Brain microvascular endothelial cell (primary cell): Measurements from ENCODE around the gene DNAJC13.
A peak's percentile ranks its signal among the peaks of the same experiment; 100 is the strongest.

Experiments
- DNase-seq: peaks from one replicate; pipeline ENCODE4 v3.0.0-alpha.2; 2020
- H3K27ac ChIP-seq: fragments of 250-450 bp; sonication (Bioruptor Pico); 2 replicates; pipeline ENCODE4 v1.5.1; 2020; ENCODE audit warnings: mild to moderate bottlenecking, moderate library complexity
- H3K27me3 ChIP-seq: fragments of 250-450 bp; sonication (Bioruptor Pico); replicated peaks from 2 replicates; pipeline ENCODE4 v1.5.1; 2020; ENCODE audit warnings: mild to moderate bottlenecking
- H3K36me3 ChIP-seq: fragments of 250-450 bp; sonication (Bioruptor Pico); replicated peaks from 2 replicates; pipeline ENCODE4 v1.5.1; 2020; ENCODE audit warnings: mild to moderate bottlenecking
- H3K4me3 ChIP-seq: 2 replicates; pipeline ENCODE4 v1.5.1; 2011; ENCODE audit warnings: low read depth, mild to moderate bottlenecking, control low read depth, low read length, moderate library complexity
- in situ Hi-C: cut with HindIII; loops from 2 replicates; pipeline ENCODE4 v1.10.0; 2017; ENCODE audit warnings: low sequenced_read_pairs, low pct_ligation_motif_present
- TF ChIP-seq, protein P1 (sequence below): IDR thresholded peaks from 2 replicates; pipeline ENCODE4 v1.5.1; 2011; ENCODE audit warnings: low read depth, mild to moderate bottlenecking, moderate library complexity, low read length, control low read depth, inconsistent platforms; ENCODE audit errors: missing control alignments

The DNAJC13 gene

DNA sequence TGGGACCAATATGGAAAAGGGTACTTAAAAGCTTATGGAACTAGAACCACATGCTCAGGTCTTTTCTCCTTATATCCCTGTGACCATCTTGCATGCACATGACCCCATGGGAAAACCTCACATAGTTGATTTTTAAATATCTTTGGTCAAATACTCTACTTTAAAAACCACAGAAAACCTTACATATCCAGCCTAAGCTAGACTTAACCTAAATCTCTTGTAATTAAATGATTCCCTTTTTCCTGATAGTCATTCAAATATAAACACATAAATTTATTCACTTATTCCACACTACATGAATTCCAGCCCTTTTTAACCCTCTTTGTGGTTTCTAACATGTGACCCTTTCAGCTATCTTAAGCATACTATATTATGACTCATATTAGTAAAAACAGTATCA, 46.8 kb downstream of the DNAJC13 start:
- TF ChIP-seq, protein P1, sequence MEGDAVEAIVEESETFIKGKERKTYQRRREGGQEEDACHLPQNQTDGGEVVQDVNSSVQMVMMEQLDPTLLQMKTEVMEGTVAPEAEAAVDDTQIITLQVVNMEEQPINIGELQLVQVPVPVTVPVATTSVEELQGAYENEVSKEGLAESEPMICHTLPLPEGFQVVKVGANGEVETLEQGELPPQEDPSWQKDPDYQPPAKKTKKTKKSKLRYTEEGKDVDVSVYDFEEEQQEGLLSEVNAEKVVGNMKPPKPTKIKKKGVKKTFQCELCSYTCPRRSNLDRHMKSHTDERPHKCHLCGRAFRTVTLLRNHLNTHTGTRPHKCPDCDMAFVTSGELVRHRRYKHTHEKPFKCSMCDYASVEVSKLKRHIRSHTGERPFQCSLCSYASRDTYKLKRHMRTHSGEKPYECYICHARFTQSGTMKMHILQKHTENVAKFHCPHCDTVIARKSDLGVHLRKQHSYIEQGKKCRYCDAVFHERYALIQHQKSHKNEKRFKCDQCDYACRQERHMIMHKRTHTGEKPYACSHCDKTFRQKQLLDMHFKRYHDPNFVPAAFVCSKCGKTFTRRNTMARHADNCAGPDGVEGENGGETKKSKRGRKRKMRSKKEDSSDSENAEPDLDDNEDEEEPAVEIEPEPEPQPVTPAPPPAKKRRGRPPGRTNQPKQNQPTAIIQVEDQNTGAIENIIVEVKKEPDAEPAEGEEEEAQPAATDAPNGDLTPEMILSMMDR, result no peak
- in situ Hi-C loops, result no loop called here
- Histone ChIP-seq H3K27me3 (no peaks in the 10 kb centered on the region), H3K36me3 (peaks cover 42% of the 10 kb centered on the region), H3K27ac (peak overlapping the region; percentile 62), H3K4me3 (no peak overlapping the region)
- peak; percentile 4 for DNase-seq

DNA sequence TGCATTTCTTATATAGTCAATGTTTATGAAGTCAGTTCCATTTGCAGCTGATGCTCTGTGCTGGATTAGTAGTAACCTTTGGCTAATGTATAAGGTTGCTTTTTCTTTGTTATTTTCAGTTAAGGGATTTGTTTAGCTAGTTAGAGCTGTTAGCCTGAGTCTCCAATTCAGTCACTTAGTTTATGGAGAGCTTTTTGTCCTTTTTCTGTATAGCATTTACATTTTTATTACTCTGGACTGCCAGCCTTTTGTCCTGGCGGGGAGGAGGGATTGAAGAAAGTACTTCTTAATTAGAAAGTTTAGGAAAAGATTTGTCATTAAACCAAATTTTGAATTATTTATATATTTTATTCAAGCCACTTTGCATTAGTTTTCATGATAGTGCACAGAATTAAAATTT, 52.0 kb downstream of the DNAJC13 start:
- no peak for DNase-seq
- TF ChIP-seq, protein P1, result no peak
- H3K36me3 ChIP-seq, result peaks cover 32% of the 10 kb centered on the region

DNA sequence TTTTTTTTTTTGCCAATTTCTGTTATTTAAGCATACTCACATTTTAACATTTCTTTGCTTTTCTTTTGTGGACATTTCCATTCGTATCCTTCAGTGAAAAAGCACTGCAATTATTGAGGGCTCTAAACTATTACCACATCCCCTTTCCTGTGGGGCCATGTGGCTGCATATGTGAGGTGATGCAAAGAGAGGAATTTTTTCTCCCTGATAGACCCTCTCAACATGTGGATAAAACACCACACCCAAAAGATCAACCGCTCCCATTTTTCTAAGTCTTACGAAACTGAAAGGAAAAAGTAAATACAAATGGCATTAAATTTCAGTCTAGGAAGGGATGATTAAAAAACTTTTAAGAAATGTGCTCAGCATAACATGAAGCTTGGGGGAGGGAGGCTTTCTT, 68.8 kb downstream of the DNAJC13 start:
- TF ChIP-seq, protein P1, result no peak
- Histone ChIP-seq H3K36me3 (peaks cover 25% of the 10 kb centered on the region), H3K27ac (no peak overlapping the region), H3K4me3 (no peak overlapping the region), H3K27me3 (no peaks in the 10 kb centered on the region)
- in situ Hi-C loops, result no loop called here
- no peak for DNase-seq

More for the DNA sequence above, 52.0 kb downstream of the DNAJC13 start:
- in situ Hi-C loops, result no loop called here
- no peak overlapping the region for H3K4me3 ChIP-seq
- H3K27me3 ChIP-seq, result no peaks in the 10 kb centered on the region
- no peak overlapping the region for H3K27ac ChIP-seq

DNA sequence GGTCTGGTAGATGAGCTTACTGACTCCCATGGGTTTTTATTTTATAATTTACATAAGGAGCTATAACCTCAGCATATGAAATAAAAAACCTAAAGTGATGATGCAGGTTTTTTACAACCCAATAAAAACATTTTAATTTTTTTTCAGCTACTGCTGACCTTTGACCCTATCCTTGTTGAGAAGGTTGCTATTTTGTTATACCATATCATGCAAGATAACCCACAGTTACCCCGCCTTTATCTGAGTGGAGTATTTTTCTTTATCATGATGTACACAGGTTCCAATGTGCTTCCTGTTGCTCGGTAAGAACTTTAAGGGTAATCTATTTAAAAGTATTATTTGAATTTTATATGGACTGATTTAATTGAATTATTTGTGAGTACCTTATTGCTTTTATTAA, 70.8 kb downstream of the DNAJC13 start:
- in situ Hi-C loops, result no loop called here
- Histone ChIP-seq H3K27me3 (no peaks in the 10 kb centered on the region), H3K4me3 (no peak overlapping the region), H3K36me3 (peaks cover 23% of the 10 kb centered on the region), H3K27ac (no peak overlapping the region)
- DNase-seq, result no peak
- TF ChIP-seq, protein P1, result no peak

DNA sequence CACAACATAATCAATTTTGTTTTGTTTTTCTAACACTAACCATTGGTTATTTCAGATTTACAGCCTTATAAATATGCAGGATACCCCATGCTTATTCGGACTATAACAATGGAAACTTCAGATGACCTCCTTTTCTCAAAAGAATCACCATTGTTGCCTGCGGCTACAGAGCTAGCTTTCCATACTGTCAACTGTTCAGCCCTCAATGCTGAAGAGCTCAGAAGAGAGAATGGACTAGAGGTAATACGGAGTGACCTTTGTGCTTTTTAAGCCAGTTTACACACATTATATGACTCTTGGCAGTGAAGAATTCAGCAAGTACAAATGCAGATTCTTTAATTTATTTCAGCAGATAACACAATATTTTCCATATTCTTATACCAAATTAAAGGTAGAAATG, 81.8 kb downstream of the DNAJC13 start:
- peaks cover 68% of the 10 kb centered on the region for H3K36me3 ChIP-seq
- TF ChIP-seq, protein P1, result no peak
- DNase-seq, result no peak
- in situ Hi-C loops, result no loop called here
- no peak overlapping the region for H3K4me3 ChIP-seq
- no peak overlapping the region for H3K27ac ChIP-seq
- no peaks in the 10 kb centered on the region for H3K27me3 ChIP-seq

DNA sequence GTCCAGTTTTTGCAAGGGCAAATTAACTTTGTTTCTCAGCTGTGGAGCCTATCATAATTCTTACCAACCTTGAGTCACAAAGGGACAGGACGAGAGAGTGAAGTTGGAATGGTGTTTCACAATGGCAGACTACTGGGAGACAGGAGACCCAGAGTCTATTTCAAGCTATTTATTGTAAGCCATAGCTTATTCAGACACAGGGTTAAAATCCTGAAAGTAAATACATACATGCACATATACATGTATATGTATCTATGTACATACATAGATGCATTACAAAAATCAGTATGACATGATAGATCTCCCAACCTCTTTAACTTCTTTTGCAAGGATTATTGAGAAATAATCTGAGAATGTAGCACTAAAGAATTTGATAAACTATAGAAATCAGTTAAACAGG, 86.3 kb downstream of the DNAJC13 start:
- TF ChIP-seq, protein P1, result no peak
- Histone ChIP-seq H3K36me3 (peaks cover 63% of the 10 kb centered on the region), H3K27ac (no peak overlapping the region), H3K4me3 (no peak overlapping the region), H3K27me3 (no peaks in the 10 kb centered on the region)
- no peak for DNase-seq
- in situ Hi-C loops, result no loop called here
